ENCODE results near the gene CES1. TPM values are rescaled to one million over a fixed set of nuclear protein-coding genes. Genes with fewer than 3 reads are reported as not detected.
"Not testable (repeated sequence)": the region's sequence is repeated elsewhere in the genome, so short reads cannot be mapped to it uniquely, and the experiment has no call there.

Gene CES1
- total RNA-seq, 4 donors from 2014 or later, result 6.7 to 71.8 (median 20.1) TPM

DNA sequence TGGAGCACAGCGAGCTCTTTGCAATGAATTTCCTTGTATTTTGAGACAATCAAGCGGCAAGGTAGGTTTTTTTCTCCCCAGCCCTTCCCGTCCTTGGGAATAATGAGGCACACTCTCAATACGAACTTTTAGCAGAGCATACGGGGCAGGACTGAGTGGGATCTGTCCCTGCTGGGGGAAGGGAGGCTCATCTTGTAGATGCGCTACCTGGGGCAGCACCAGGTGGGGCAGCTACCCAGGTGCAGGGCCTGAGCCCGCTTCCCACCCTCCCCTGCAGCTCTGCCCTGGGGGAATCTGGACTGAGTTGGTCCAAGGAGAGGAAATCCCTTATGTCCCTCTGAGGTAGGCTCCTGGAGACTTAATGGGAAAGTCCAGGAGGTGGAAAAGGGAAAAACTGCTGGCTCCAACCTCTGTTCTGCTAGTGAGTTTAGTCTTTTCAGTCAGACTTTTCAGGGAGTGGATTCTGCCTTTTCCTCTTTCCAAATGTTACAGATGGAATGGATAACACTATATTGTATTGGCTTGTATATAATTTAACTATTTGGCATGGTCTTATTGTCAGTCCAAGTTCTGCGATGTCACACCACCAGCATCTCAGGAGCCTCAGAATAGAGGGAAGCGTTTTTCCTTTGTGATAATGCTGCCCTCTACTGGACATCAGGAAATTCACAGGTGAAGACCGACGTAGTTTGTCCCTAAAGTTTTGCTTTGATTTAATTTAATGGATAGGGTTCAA is 9.6 kb upstream of the CES1 start:
- Histone ChIP-seq H3K27me3 (peaks cover 0 to 38% (median 3%) of the 10 kb centered on the region in 4 donors), H3K27ac (replicated peaks in 1 of 4) (no peak overlapping the region), H3K4me1 (no peaks in the 10 kb centered on the region), H3K9me3 (no peaks in the 10 kb centered on the region), H3K36me3 (no peaks in the 10 kb centered on the region), H3K4me3 (no peak overlapping the region)
- intact Hi-C loops (cut with DNase I), result loop anchor here (1.0 to 5.0 kb wide), 2 partner anchors 130 to 375 kb away; no protein-coding TSS in a partner anchor
- WGBS, result 43% methylated on average over 11 of the region's 11 CpGs
- TF ChIP-seq, protein P1, sequence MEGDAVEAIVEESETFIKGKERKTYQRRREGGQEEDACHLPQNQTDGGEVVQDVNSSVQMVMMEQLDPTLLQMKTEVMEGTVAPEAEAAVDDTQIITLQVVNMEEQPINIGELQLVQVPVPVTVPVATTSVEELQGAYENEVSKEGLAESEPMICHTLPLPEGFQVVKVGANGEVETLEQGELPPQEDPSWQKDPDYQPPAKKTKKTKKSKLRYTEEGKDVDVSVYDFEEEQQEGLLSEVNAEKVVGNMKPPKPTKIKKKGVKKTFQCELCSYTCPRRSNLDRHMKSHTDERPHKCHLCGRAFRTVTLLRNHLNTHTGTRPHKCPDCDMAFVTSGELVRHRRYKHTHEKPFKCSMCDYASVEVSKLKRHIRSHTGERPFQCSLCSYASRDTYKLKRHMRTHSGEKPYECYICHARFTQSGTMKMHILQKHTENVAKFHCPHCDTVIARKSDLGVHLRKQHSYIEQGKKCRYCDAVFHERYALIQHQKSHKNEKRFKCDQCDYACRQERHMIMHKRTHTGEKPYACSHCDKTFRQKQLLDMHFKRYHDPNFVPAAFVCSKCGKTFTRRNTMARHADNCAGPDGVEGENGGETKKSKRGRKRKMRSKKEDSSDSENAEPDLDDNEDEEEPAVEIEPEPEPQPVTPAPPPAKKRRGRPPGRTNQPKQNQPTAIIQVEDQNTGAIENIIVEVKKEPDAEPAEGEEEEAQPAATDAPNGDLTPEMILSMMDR (IDR thresholded peaks at IDR 0.05), result peak; percentile 78 to 82 (median 80)
- TF ChIP-seq EP300 (IDR thresholded peaks at IDR 0.05), result no peak
- no peak for DNase-seq (ENCODE audit: extremely low spot score)

DNA sequence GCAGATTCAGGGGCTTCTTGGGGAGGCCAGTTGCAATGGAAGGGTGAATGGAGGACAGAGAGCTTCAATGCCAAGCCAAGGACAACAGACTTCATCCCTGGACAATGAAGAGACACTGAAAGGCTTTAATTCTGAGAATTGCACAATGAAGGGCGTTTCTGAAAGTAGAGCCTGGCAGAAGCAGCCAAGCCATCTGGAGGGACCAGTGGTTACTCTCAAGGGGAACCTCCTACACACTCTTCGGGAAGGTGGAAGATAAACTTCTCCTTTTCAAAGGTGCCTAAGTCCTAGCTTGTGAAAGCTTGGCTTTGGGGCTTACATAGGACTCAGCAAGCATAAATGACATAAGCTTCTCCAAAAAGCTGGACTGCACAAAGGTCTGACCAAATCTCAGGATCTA is 6.2 kb upstream of the CES1 start:
- H3K4me1 ChIP-seq, result peaks cover 0 to 8% (median 0%) of the 10 kb centered on the region in 4 donors
- intact Hi-C loops (cut with DNase I), result no loop called here
- DNase-seq (ENCODE audit: extremely low spot score), result no peak
- H3K9me3 ChIP-seq, result no peaks in the 10 kb centered on the region
- H3K4me3 ChIP-seq, result no peak overlapping the region
- 48% methylated on average over 2 of the region's 2 CpGs for WGBS
- H3K36me3 ChIP-seq, result no peaks in the 10 kb centered on the region
- TF ChIP-seq EP300 (IDR thresholded peaks at IDR 0.05), result no peak
- no peak for TF ChIP-seq POLR2A (IDR thresholded peaks at IDR 0.05; ENCODE audit: low read depth)
- TF ChIP-seq, protein P1 (IDR thresholded peaks at IDR 0.05), result no peak
- no peak for TF ChIP-seq POLR2AphosphoS5 (IDR thresholded peaks at IDR 0.05)
- H3K27ac ChIP-seq (replicated peaks in 1 of 4), result no peak overlapping the region
- peaks cover 0 to 7% (median 0%) of the 10 kb centered on the region in 4 donors for H3K27me3 ChIP-seq

DNA sequence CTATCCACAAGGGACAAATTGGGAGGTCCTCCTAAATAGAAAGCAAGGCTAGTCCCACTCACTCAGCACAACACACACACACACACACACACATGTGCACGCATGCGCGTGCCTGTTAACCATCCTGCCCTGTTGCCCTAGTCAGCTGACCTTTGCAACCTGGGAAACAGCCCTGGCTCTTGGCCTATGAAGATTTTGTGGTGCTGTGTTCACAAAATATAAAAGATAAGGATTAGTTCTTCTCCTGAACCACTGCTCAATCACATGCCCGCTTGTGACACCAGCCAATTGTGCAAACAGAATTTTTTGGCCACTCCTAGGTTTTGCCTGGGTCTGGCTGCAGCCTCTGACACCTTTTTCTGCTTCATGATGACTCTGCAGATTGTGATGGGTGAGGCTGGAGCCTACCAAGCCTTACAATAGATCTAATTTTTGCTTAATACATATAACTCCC is 3.3 kb upstream of the CES1 start:
- Histone ChIP-seq H3K4me3 (no peak overlapping the region), H3K9me3 (no peaks in the 10 kb centered on the region), H3K4me1 (peaks cover 0 to 13% (median 0%) of the 10 kb centered on the region in 4 donors), H3K36me3 (no peaks in the 10 kb centered on the region), H3K27me3 (peaks cover 0 to 7% (median 0%) of the 10 kb centered on the region in 4 donors), H3K27ac (replicated peaks in 1 of 4) (no peak overlapping the region)
- no peak for DNase-seq (ENCODE audit: extremely low spot score)
- intact Hi-C loops (cut with DNase I), result no loop called here
- WGBS, result 90% methylated on average over 2 of the region's 4 CpGs
- TF ChIP-seq POLR2A (IDR thresholded peaks at IDR 0.05; ENCODE audit: low read depth) (no peak), POLR2AphosphoS5 (IDR thresholded peaks at IDR 0.05) (no peak), EP300 (IDR thresholded peaks at IDR 0.05) (no peak)
- TF ChIP-seq, protein P1 (IDR thresholded peaks at IDR 0.05), result no peak

DNA sequence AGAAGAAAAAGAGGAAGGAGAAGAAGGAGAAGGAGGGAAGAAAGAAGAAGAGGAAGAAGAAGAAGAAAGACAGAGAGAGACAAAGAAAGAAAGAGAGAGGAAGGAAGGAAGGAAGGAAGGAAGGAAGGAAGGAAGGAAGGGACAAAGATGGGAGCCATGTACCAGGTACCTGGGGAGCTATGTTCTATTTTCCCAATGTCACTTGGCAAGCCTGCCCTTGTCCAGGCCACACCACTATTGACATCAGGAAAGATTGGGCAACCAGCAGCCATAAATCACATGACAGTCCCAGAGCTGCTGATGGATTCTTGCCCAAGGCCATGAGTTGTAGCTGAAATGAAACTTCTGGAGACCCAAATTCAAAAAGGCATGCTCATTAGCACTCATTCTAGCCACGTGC is 2.7 kb upstream of the CES1 start:
- Histone ChIP-seq H3K9me3 (no peaks in the 10 kb centered on the region), H3K27me3 (peaks cover 0 to 7% (median 0%) of the 10 kb centered on the region in 4 donors), H3K36me3 (no peaks in the 10 kb centered on the region), H3K4me3 (no peak overlapping the region), H3K27ac (replicated peaks in 1 of 4) (no peak overlapping the region), H3K4me1 (peaks cover 0 to 13% (median 0%) of the 10 kb centered on the region in 4 donors)
- DNase-seq (ENCODE audit: extremely low spot score), result no peak
- intact Hi-C loops (cut with DNase I), result no loop called here
- TF ChIP-seq POLR2AphosphoS5 (IDR thresholded peaks at IDR 0.05) (peak in 1 of 2 donors; percentile 17), EP300 (IDR thresholded peaks at IDR 0.05) (no peak)
- 17% methylated on average over 1 of the region's 1 CpG for WGBS

DNA sequence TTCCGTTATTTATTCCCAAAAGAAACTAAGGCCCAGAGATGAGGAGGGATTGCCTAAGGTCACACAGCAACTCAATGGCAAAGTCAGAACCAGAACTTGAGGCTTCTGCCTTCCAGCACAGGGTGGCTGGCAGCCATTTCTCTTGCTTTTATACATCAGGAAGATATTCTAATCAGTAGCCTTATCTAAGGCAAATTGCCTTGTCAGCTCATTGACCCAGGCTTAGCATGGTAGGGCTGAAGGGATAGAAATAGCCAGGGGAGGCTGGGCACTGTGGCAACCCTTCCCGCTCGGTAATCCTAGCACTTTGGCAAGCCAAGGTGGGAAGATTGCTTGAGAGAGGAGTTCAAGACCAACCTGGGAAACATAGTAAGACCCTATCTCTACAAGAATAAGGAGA is 2.3 kb upstream of the CES1 start:
- H3K4me3 ChIP-seq; H3K9me3 ChIP-seq; intact Hi-C loops (cut with DNase I); H3K27ac ChIP-seq (replicated peaks in 1 of 4); H3K27me3 ChIP-seq; DNase-seq (ENCODE audit: extremely low spot score); H3K36me3 ChIP-seq: not testable (repeated sequence)
- peaks cover 0 to 13% (median 0%) of the 10 kb centered on the region in 4 donors for H3K4me1 ChIP-seq
- WGBS, result 91% methylated on average over 3 of the region's 3 CpGs

Measured in esophagus muscularis mucosa (tissue), 4 donors.